GM12878 (cell line): ENCODE results near the gene HADHA.

Experiments
- ATF7 ChIP-seq: fragments of 450-650 bp; IDR thresholded peaks from 2 replicates; pipeline ENCODE4 v1.6.1; 2016; ENCODE audit warnings: low read depth, mild to moderate bottlenecking
- CBX3 ChIP-seq: fragments of 200-600 bp; sonication (generic); IDR thresholded peaks from 2 replicates; pipeline ENCODE4 v1.6.1; 2016; ENCODE audit warnings: low read depth, borderline replicate concordance
- EP300 ChIP-seq, 2 experiments: fragments of 150-350 bp in 1 of 2; IDR thresholded peaks; 2 replicates each; pipeline ENCODE4 v1.6.1; 2011 to 2012; ENCODE audit warnings: low read depth in 2 of 2, low read length in 2 of 2, borderline replicate concordance in 1 of 2, improper control_type of control experiment in 1 of 2, inconsistent platforms in 1 of 2; ENCODE audit not compliant: control insufficient read depth in 1 of 2
- EZH2 ChIP-seq: IDR thresholded peaks from 2 replicates; pipeline ENCODE4 v1.6.1; 2012; ENCODE audit warnings: low read depth, mild to moderate bottlenecking, control low read depth, inconsistent platforms, low read length, borderline replicate concordance; ENCODE audit not compliant: control insufficient read depth
- LARP7 ChIP-seq: fragments of 450-650 bp; IDR thresholded peaks from 2 replicates; pipeline ENCODE4 v1.6.1; 2017; ENCODE audit warnings: mild to moderate bottlenecking
- PAX8 ChIP-seq: fragments of 450-650 bp; IDR thresholded peaks from 2 replicates; pipeline ENCODE4 v1.6.1; 2017; ENCODE audit warnings: mild to moderate bottlenecking, moderate library complexity
- SMC3 ChIP-seq: IDR thresholded peaks from 2 replicates; pipeline ENCODE4 v1.6.1; 2011; ENCODE audit warnings: low read length, improper control_type of control experiment, borderline replicate concordance
- TF ChIP-seq, protein P1 (sequence below), 3 experiments: IDR thresholded peaks in 2 of 3; conservative IDR thresholded peaks in 1 of 3; 2 replicates each; pipeline ENCODE4 v1.5.1; 2011; ENCODE audit warnings: low read depth in 3 of 3, low read length in 3 of 3, mild to moderate bottlenecking in 3 of 3, control low read depth in 2 of 3, moderate library complexity in 2 of 3, inconsistent platforms in 1 of 3, mixed read lengths in 1 of 3; ENCODE audit not compliant: control insufficient read depth in 2 of 3, insufficient read depth in 1 of 3; ENCODE audit errors: extremely low read depth in 1 of 3

DNA sequence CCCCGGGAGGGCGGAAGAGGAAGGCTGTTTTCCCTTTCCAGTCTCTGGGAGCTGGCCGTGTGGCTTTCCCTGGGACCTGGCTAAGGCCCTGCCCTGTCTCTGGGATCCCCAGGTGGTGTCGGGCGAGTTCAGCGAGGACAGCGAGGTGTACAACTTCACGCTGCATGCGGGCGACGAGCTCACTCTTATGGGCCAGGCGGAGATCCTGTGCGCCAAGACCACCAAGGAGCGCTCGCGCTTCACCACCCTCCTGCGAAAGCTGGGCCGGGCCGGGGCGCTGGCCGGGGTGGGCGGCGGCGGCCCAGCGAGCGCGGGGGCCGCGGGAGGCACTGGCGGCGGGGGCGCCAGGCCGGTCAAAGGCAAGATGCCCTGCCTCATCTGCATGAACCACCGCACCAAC, 60.3 kb downstream of the HADHA start:
- TF ChIP-seq, protein P1, sequence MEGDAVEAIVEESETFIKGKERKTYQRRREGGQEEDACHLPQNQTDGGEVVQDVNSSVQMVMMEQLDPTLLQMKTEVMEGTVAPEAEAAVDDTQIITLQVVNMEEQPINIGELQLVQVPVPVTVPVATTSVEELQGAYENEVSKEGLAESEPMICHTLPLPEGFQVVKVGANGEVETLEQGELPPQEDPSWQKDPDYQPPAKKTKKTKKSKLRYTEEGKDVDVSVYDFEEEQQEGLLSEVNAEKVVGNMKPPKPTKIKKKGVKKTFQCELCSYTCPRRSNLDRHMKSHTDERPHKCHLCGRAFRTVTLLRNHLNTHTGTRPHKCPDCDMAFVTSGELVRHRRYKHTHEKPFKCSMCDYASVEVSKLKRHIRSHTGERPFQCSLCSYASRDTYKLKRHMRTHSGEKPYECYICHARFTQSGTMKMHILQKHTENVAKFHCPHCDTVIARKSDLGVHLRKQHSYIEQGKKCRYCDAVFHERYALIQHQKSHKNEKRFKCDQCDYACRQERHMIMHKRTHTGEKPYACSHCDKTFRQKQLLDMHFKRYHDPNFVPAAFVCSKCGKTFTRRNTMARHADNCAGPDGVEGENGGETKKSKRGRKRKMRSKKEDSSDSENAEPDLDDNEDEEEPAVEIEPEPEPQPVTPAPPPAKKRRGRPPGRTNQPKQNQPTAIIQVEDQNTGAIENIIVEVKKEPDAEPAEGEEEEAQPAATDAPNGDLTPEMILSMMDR (IDR thresholded peaks at IDR 0.05 in 2 of 3, conservative IDR thresholded peaks at IDR 0.05 in 1 of 3; ENCODE audit: control insufficient read depth in 2 of 3, extremely low read depth in 1 of 3, insufficient read depth in 1 of 3, low read depth in 3 of 3, low read length in 3 of 3), result no peak
- TF ChIP-seq EZH2 (no peak), SMC3 (no peak), CBX3 (no peak), EP300 (IDR thresholded peaks at IDR 0.05; ENCODE audit: borderline replicate concordance in 1 of 2, control insufficient read depth in 1 of 2, low read depth in 2 of 2, low read length in 2 of 2) (no peak), ATF7 (no peak), PAX8 (no peak), LARP7 (no peak)
